CD4-positive, CD25-positive, alpha-beta regulatory T cell (primary cell): ENCODE results near the gene GAST. TPM values are rescaled to one million over a fixed set of nuclear protein-coding genes. Genes with fewer than 3 reads are reported as not detected.

ENCODE experiments used
- ATAC-seq, 2 donors: fragments of 150-1000 bp; cut with Tn5 transposase; one replicate each; pipeline ENCODE4 v1.10.0; 2021; ENCODE audit warnings: low read depth in 2 of 2, moderate number of reproducible peaks in 2 of 2, moderate library complexity in 1 of 2
- DNase-seq, 3 donors: peaks; one replicate each; pipeline versions ENCODE4 v3.0.0 to v3.0.0-alpha.2; 2012 to 2022; ENCODE audit warnings: mixed read lengths in 1 of 3
- H3K27ac ChIP-seq: one replicate; pipeline ENCODE4 v1.7.0; 2013; ENCODE audit warnings: mild to moderate bottlenecking, low read length; ENCODE audit not compliant: insufficient read depth, poor library complexity, severe bottlenecking
- H3K27me3 ChIP-seq: one replicate; pipeline ENCODE4 v1.7.0; 2013; ENCODE audit warnings: low read length; ENCODE audit not compliant: control insufficient read depth, insufficient read depth
- H3K36me3 ChIP-seq: one replicate; pipeline ENCODE4 v1.7.0; 2013; ENCODE audit warnings: mild to moderate bottlenecking, low read length, moderate library complexity; ENCODE audit not compliant: control insufficient read depth, insufficient read depth
- H3K4me1 ChIP-seq: 2 replicates; pipeline ENCODE4 v1.7.0; 2013; ENCODE audit warnings: mild to moderate bottlenecking, low read length; ENCODE audit not compliant: insufficient read depth, control insufficient read depth, poor library complexity, severe bottlenecking
- H3K4me3 ChIP-seq: one replicate; pipeline ENCODE4 v1.7.0; 2013; ENCODE audit warnings: low read depth, mild to moderate bottlenecking, low read length, moderate library complexity
- H3K9me3 ChIP-seq, 2 experiments: 1 replicate in 1 of 2; 2 replicates in 1 of 2; pipeline ENCODE4 v1.7.0; 2013; ENCODE audit warnings: low read length in 2 of 2, mild to moderate bottlenecking in 1 of 2, moderate library complexity in 1 of 2; ENCODE audit not compliant: control insufficient read depth in 2 of 2
- H3K27ac Mint-ChIP-seq, 3 donors: one replicate each; pipeline ENCODE4 v1.8.0; 2020 to 2022; ENCODE audit warnings: mild to moderate bottlenecking in 3 of 3, mixed read lengths in 3 of 3, moderate library complexity in 2 of 3
- H3K27me3 Mint-ChIP-seq: one replicate; pipeline ENCODE4 v1.8.0; 2022; ENCODE audit warnings: mild to moderate bottlenecking, mixed read lengths
- H3K36me3 Mint-ChIP-seq: one replicate; pipeline ENCODE4 v1.8.0; 2020; ENCODE audit warnings: mixed read lengths
- H3K4me1 Mint-ChIP-seq, 4 donors: one replicate each; pipeline ENCODE4 v1.8.0; 2020 to 2022; ENCODE audit warnings: mixed read lengths in 4 of 4, mild to moderate bottlenecking in 1 of 4
- H3K4me3 Mint-ChIP-seq, 4 donors: one replicate each; pipeline ENCODE4 v1.8.0; 2020 to 2022; ENCODE audit warnings: mild to moderate bottlenecking in 4 of 4, mixed read lengths in 4 of 4, moderate library complexity in 3 of 4
- H3K9me3 Mint-ChIP-seq, 7 donors: one replicate each; pipeline ENCODE4 v1.8.0; 2020 to 2022; ENCODE audit warnings: mixed read lengths in 7 of 7, mild to moderate bottlenecking in 3 of 7, moderate library complexity in 2 of 7
- polyA plus RNA-seq, 4 donors: library from polyadenylated mRNA; unstranded; fragments of 300-500 nt; fragmentation: Illumina TruSeq; gene quantifications; one replicate each; pipeline ENCODE4 v1.2.3, GENCODE V29; 2021
- total RNA-seq: library from RNA; stranded (reverse); gene quantifications from one replicate; pipeline ENCODE4 v1.2.3, GENCODE V29; 2022

Gene GAST
- total and polyA plus RNA-seq, 5 donors from 2014 or later: not detected

DNA sequence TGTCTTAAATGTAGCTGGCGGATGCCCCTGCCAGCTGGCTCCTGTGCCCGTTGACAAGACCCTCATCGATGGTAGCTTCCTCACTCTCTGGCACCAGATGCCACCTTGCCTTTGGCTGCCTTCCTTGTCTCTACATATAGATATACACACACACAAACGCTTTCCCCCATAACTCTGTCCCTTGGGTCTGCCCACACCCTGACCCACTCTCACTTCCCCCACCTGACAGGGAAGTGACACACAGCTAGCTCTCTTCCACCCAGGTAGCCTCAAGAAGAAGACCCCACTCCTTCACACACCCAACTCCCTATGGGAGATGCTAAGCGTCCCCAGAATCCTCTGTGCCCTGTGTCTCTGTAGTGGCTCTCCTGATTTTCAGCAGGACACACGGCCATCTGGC, 48.7 kb downstream of the GAST start:
- no peaks in the 10 kb centered on the region for H3K36me3 Mint-ChIP-seq
- no peak overlapping the region for H3K27ac Mint-ChIP-seq

DNA sequence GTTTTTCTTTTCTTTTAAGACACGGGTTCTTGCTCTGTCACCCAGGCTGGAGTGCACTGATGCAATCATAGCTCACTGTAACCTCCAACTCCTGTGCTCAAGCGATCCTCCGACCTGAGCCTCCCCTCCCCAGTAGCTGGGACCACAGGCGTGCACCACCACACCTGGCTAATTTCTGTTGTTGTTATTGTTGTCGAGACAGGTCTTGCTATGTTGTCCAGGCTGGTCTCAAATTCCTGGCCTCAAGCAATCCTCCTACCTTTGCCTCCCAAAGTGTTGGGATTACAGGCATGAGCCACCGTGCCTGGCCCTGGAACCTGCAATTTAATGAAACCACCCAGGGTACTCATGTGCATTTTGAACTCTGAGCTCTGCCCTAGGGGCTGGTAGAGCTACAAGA, 50.3 kb downstream of the GAST start:
- peaks cover 0 to 1% (median 0%) of the 10 kb centered on the region in 7 donors for H3K9me3 Mint-ChIP-seq
- no peak overlapping the region for H3K27ac Mint-ChIP-seq
- Histone ChIP-seq H3K9me3 (no peaks in the 10 kb centered on the region), H3K4me3 (no peak overlapping the region), H3K27me3 (no peaks in the 10 kb centered on the region), H3K36me3 (no peaks in the 10 kb centered on the region), H3K4me1 (no peaks in the 10 kb centered on the region), H3K27ac (no peak overlapping the region)
- H3K27me3 Mint-ChIP-seq: peaks cover 10% of the 10 kb centered on the region
- no peak for DNase-seq
- no peaks in the 10 kb centered on the region for H3K36me3 Mint-ChIP-seq
- no peak for ATAC-seq
- no peak overlapping the region for H3K4me3 Mint-ChIP-seq
- no peaks in the 10 kb centered on the region for H3K4me1 Mint-ChIP-seq

More for the DNA sequence above, 48.7 kb downstream of the GAST start:
- Mint-ChIP-seq H3K9me3 (peaks cover 0 to 1% (median 0%) of the 10 kb centered on the region in 7 donors), H3K27me3 (peaks cover 8% of the 10 kb centered on the region), H3K4me1 (no peaks in the 10 kb centered on the region), H3K4me3 (no peak overlapping the region)
- H3K27ac ChIP-seq: no peak overlapping the region
- H3K4me3 ChIP-seq: no peak overlapping the region
- no peaks in the 10 kb centered on the region for H3K9me3 ChIP-seq
- DNase-seq: no peak
- no peaks in the 10 kb centered on the region for H3K4me1 ChIP-seq
- H3K27me3 ChIP-seq: no peaks in the 10 kb centered on the region
- ATAC-seq: no peak
- H3K36me3 ChIP-seq: no peaks in the 10 kb centered on the region

GRCh38 chr17:41762841-41763240, 50.7 kb downstream of the GAST start:
- no peaks in the 10 kb centered on the region for H3K36me3 Mint-ChIP-seq
- Histone ChIP-seq H3K27me3 (no peaks in the 10 kb centered on the region), H3K36me3 (no peaks in the 10 kb centered on the region), H3K4me1 (no peaks in the 10 kb centered on the region), H3K27ac (no peak overlapping the region), H3K4me3 (no peak overlapping the region), H3K9me3 (no peaks in the 10 kb centered on the region)
- no peak overlapping the region for H3K4me3 Mint-ChIP-seq
- ATAC-seq: no peak
- DNase-seq: no peak
- no peaks in the 10 kb centered on the region for H3K4me1 Mint-ChIP-seq
- H3K27ac Mint-ChIP-seq: no peak overlapping the region
- H3K9me3 Mint-ChIP-seq: peaks cover 0 to 1% (median 0%) of the 10 kb centered on the region in 7 donors
- H3K27me3 Mint-ChIP-seq: peaks cover 9% of the 10 kb centered on the region

- H3K36me3 Mint-ChIP-seq: no peaks in the 10 kb centered on the region
- no peaks in the 10 kb centered on the region for H3K27me3 ChIP-seq
- no peaks in the 10 kb centered on the region for H3K4me1 Mint-ChIP-seq
- H3K36me3 ChIP-seq: no peaks in the 10 kb centered on the region
- ATAC-seq (no peak), DNase-seq (no peak)
- H3K27me3 Mint-ChIP-seq: peaks cover 6% of the 10 kb centered on the region
- no peaks in the 10 kb centered on the region for H3K9me3 ChIP-seq
- no peak overlapping the region for H3K27ac ChIP-seq
- peaks cover 0 to 1% (median 0%) of the 10 kb centered on the region in 7 donors for H3K9me3 Mint-ChIP-seq
- no peak overlapping the region for H3K4me3 ChIP-seq
- no peak overlapping the region for H3K4me3 Mint-ChIP-seq
- no peaks in the 10 kb centered on the region for H3K4me1 ChIP-seq
- H3K27ac Mint-ChIP-seq: no peak overlapping the region
These were observed 51.2 kb downstream of the GAST start for GRCh38 chr17:41763327-41763726.

Other genes starting within 250 kb of the GAST start
- gene KRT32, start 244.9 kb upstream of the GAST start, total RNA-seq: not detected
- not detected for gene KRT32, start 244.9 kb upstream of the GAST start, polyA plus RNA-seq
- gene KRT35, start 231.2 kb upstream of the GAST start, total RNA-seq: not detected
- not detected for gene KRT35, start 231.2 kb upstream of the GAST start, polyA plus RNA-seq
- gene KRT36, start 222.4 kb upstream of the GAST start, total RNA-seq: not detected
- gene KRT36, start 222.4 kb upstream of the GAST start, polyA plus RNA-seq: not detected
- not detected for gene KRT13, start 206.7 kb upstream of the GAST start, total RNA-seq
- gene KRT13, start 206.7 kb upstream of the GAST start, polyA plus RNA-seq: not detected
- gene KRT15, start 193.4 kb upstream of the GAST start, total RNA-seq: not detected
- gene KRT15, start 193.4 kb upstream of the GAST start, polyA plus RNA-seq: not detected
- gene KRT19, start 184.0 kb upstream of the GAST start, total RNA-seq: not detected
- not detected for gene KRT19, start 184.0 kb upstream of the GAST start, polyA plus RNA-seq
- gene KRT9, start 140.3 kb upstream of the GAST start, total RNA-seq: not detected
- gene KRT9, start 140.3 kb upstream of the GAST start, polyA plus RNA-seq: not detected
- not detected for gene KRT14, start 125.4 kb upstream of the GAST start, total RNA-seq
- gene KRT14, start 125.4 kb upstream of the GAST start, polyA plus RNA-seq: not detected
- gene KRT16, start 99.6 kb upstream of the GAST start, total RNA-seq: not detected
- gene KRT16, start 99.6 kb upstream of the GAST start, polyA plus RNA-seq: not detected
- not detected for gene KRT17, start 87.8 kb upstream of the GAST start, total RNA-seq
- not detected for gene KRT17, start 87.8 kb upstream of the GAST start, polyA plus RNA-seq
- 2,625 TPM for gene EIF1, start 23.4 kb upstream of the GAST start, total RNA-seq
- gene EIF1, start 23.4 kb upstream of the GAST start, polyA plus RNA-seq: 1,000 to 10,000 TPM; 1,357 to 1,617 (median 1,453) TPM
- gene HAP1, start 22.3 kb downstream of the GAST start, total RNA-seq: 2.1 TPM
- under 1 TPM; 0.35 to 0.62 (median 0.49) TPM for gene HAP1, start 22.3 kb downstream of the GAST start, polyA plus RNA-seq
- gene JUP, start 74.4 kb downstream of the GAST start, total RNA-seq: 1.3 TPM
- gene JUP, start 74.4 kb downstream of the GAST start, polyA plus RNA-seq: under 1 TPM in 2 of 4 donors, not detected in 2; 0.32 to 0.33 TPM
- 1.7 TPM for gene P3H4, start 99.6 kb downstream of the GAST start, total RNA-seq
- gene P3H4, start 99.6 kb downstream of the GAST start, polyA plus RNA-seq: 1 to 10 TPM in 3 of 4 donors, under 1 TPM in 1; 0.59 to 2.9 (median 2.5) TPM
- gene FKBP10, start 100.7 kb downstream of the GAST start, total RNA-seq: not detected
- gene FKBP10, start 100.7 kb downstream of the GAST start, polyA plus RNA-seq: under 1 TPM in 1 of 4 donors, not detected in 3; 0.25 TPM
- 17.9 TPM for gene NT5C3B, start 123.9 kb downstream of the GAST start, total RNA-seq
- 10 to 100 TPM; 15.5 to 37.7 (median 18.1) TPM for gene NT5C3B, start 123.9 kb downstream of the GAST start, polyA plus RNA-seq
- gene KLHL10, start 125.5 kb downstream of the GAST start, total RNA-seq: not detected
- gene KLHL10, start 125.5 kb downstream of the GAST start, polyA plus RNA-seq: under 1 TPM in 3 of 4 donors, not detected in 1; 0.19 to 0.25 (median 0.21) TPM
- gene KLHL11, start 153.1 kb downstream of the GAST start, total RNA-seq: 21.7 TPM
- gene KLHL11, start 153.1 kb downstream of the GAST start, polyA plus RNA-seq: 10 to 100 TPM in 1 of 4 donors, 1 to 10 TPM in 3; 5.4 to 11.5 (median 6.7) TPM
- 76.3 TPM for gene ACLY, start 206.6 kb downstream of the GAST start, total RNA-seq
- gene ACLY, start 206.6 kb downstream of the GAST start, polyA plus RNA-seq: 10 to 100 TPM; 50.3 to 56.8 (median 55.6) TPM
- gene ODAD4, start 218.3 kb downstream of the GAST start, total RNA-seq: not detected
- gene ODAD4, start 218.3 kb downstream of the GAST start, polyA plus RNA-seq: under 1 TPM in 3 of 4 donors, not detected in 1; 0.14 to 0.28 (median 0.15) TPM